COLO668 (cell line): ENCODE measurements around the gene C11orf86.

ENCODE experiments used
- DNase-seq: peaks from one replicate; lab custom pipeline; 2025; ENCODE audit not compliant: unreplicated experiment; lab: John Stamatoyannopoulos, UW

Gene C11orf86

GRCh38 chr11:66966351-66966750, 8.8 kb upstream of the C11orf86 start:
- DNase-seq: no peak

- DNase-seq: no peak
Measured at GRCh38 chr11:66967670-66968425, 7.3 kb upstream of the C11orf86 start.

GRCh38 chr11:66969584-66970225, 5.4 kb upstream of the C11orf86 start:
- no peak for DNase-seq

GRCh38 chr11:66970371-66970806, 4.7 kb upstream of the C11orf86 start:
- DNase-seq: no peak

GRCh38 chr11:66970807-66971442, 4.2 kb upstream of the C11orf86 start:
- no peak for DNase-seq

- no peak for DNase-seq
Measured at GRCh38 chr11:66971488-66971887, 3.6 kb upstream of the C11orf86 start.

GRCh38 chr11:66973956-66974580, 1.0 kb upstream of the C11orf86 start:
- no peak for DNase-seq

GRCh38 chr11:66975405-66976027, 412 bp downstream of the C11orf86 start:
- no peak for DNase-seq

- peak; percentile 11 for DNase-seq
Measured at GRCh38 chr11:66976028-66976467, 944 bp downstream of the C11orf86 start.

GRCh38 chr11:66976925-66977324, 1.8 kb downstream of the C11orf86 start:
- DNase-seq: no peak

- DNase-seq: no peak
Measured at GRCh38 chr11:66978229-66978628, 3.1 kb downstream of the C11orf86 start.

- no peak for DNase-seq
Measured at GRCh38 chr11:66978717-66979116, 3.6 kb downstream of the C11orf86 start.

- no peak for DNase-seq
Measured at GRCh38 chr11:66979336-66979980, 4.4 kb downstream of the C11orf86 start.

GRCh38 chr11:66981976-66982578, 7.0 kb downstream of the C11orf86 start:
- DNase-seq: peak; percentile 85

GRCh38 chr11:66983275-66983924, 8.3 kb downstream of the C11orf86 start:
- DNase-seq: no peak

- no peak for DNase-seq
Measured at GRCh38 chr11:66985508-66986177, 10.5 kb downstream of the C11orf86 start.

- no peak for DNase-seq
Measured at GRCh38 chr11:66986178-66986545, 11.1 kb downstream of the C11orf86 start.

GRCh38 chr11:66987158-66987620, 12.1 kb downstream of the C11orf86 start:
- no peak for DNase-seq
